Neural cell (in vitro differentiated cells): ENCODE measurements around the gene SLC4A4. TPM values are rescaled to one million over a fixed set of nuclear protein-coding genes. Genes with fewer than 3 reads are reported as not detected.

Experiments used
- H2AFZ ChIP-seq: fragments of 200-600, 300-800 bp; sonication (generic), shearing (Covaris generic); 2 replicates; pipeline ENCODE4 v1.6.0; 2014; ENCODE audit warnings: low read depth, mild to moderate bottlenecking, antibody characterized with exemption, low read length, moderate library complexity
- H3F3A ChIP-seq: fragments of 200-600 bp; shearing (Covaris generic); 2 replicates; pipeline ENCODE4 v1.6.1; 2016; ENCODE audit warnings: mild to moderate bottlenecking, moderate library complexity, mixed read lengths, antibody characterized with exemption, low read length; ENCODE audit not compliant: insufficient read depth, poor library complexity, severe bottlenecking
- H3K27ac ChIP-seq: fragments of 200-600, 300-800 bp; sonication (generic), shearing (Covaris generic); 2 replicates; pipeline ENCODE4 v1.5.1; 2014; ENCODE audit warnings: mild to moderate bottlenecking, low read length, moderate library complexity
- H3K27me3 ChIP-seq: fragments of 300-800, 200-600 bp; sonication (generic), shearing (Covaris generic); 2 replicates; pipeline ENCODE4 v1.6.0; 2014; ENCODE audit warnings: mild to moderate bottlenecking, low read depth, low read length, moderate library complexity; ENCODE audit not compliant: insufficient read depth
- H3K36me3 ChIP-seq: fragments of 300-800, 200-600 bp; sonication (generic), shearing (Covaris generic); 2 replicates; pipeline ENCODE4 v1.5.1; 2014; ENCODE audit warnings: mild to moderate bottlenecking, antibody characterized with exemption, low read length, moderate library complexity; ENCODE audit not compliant: insufficient read depth
- H3K4me2 ChIP-seq: fragments of 300-800, 200-600 bp; sonication (generic), shearing (Covaris generic); 2 replicates; pipeline ENCODE4 v1.6.0; 2014; ENCODE audit warnings: mild to moderate bottlenecking, low read length
- H3K4me3 ChIP-seq: fragments of 300-800, 200-600 bp; sonication (generic), shearing (Covaris generic); 2 replicates; pipeline ENCODE4 v1.5.1; 2014; ENCODE audit warnings: mild to moderate bottlenecking, low read length, moderate library complexity
- H3K79me2 ChIP-seq: fragments of 200-600 bp; shearing (Covaris generic); replicated peaks from 2 replicates; pipeline ENCODE4 v1.6.0; 2014; ENCODE audit warnings: mild to moderate bottlenecking, low read length, moderate library complexity; ENCODE audit not compliant: insufficient read depth
- H3K9ac ChIP-seq: fragments of 300-800, 200-600 bp; sonication (generic), shearing (Covaris generic); 2 replicates; pipeline ENCODE4 v1.6.1; 2016; ENCODE audit warnings: mild to moderate bottlenecking, low read length, mixed read lengths
- H3K9me2 ChIP-seq: fragments of 200-600 bp; shearing (Covaris generic); 2 replicates; pipeline ENCODE4 v1.6.1; 2016; ENCODE audit warnings: mild to moderate bottlenecking, low read length, mixed read lengths; ENCODE audit not compliant: insufficient read depth
- H3K9me3 ChIP-seq: fragments of 200-600, 300-800 bp; sonication (generic), shearing (Covaris generic); 2 replicates; pipeline ENCODE4 v1.6.1; 2016; ENCODE audit warnings: mild to moderate bottlenecking, mixed run types, low read length, moderate library complexity, mixed read lengths
- H4K20me1 ChIP-seq: fragments of 200-600 bp; shearing (Covaris generic); 2 replicates; pipeline ENCODE4 v1.6.1; 2016; ENCODE audit warnings: mild to moderate bottlenecking, mixed run types; ENCODE audit not compliant: insufficient read depth
- CTCF ChIP-seq: fragments of 450-650 bp; IDR thresholded peaks from 2 replicates; pipeline ENCODE4 v1.5.1; 2014; ENCODE audit warnings: antibody characterized with exemption, mild to moderate bottlenecking, moderate library complexity; ENCODE audit not compliant: poor library complexity, severe bottlenecking
- EP300 ChIP-seq: fragments of 450-650 bp; conservative IDR thresholded peaks from 2 replicates; pipeline ENCODE4 v1.6.1; 2014; ENCODE audit warnings: antibody characterized with exemption, mild to moderate bottlenecking, moderate library complexity; ENCODE audit not compliant: poor library complexity, severe bottlenecking
- EZH2 ChIP-seq: fragments of 200-600, 300-800 bp; shearing (Covaris generic), sonication (generic); IDR thresholded peaks from 2 replicates; pipeline ENCODE4 v1.6.1; 2014; ENCODE audit warnings: antibody characterized with exemption, low read length, borderline replicate concordance, mild to moderate bottlenecking; ENCODE audit not compliant: insufficient read depth, poor library complexity, severe bottlenecking
- MXI1 ChIP-seq: fragments of 450-650 bp; conservative IDR thresholded peaks from 2 replicates; pipeline ENCODE4 v1.6.1; 2014; ENCODE audit warnings: antibody characterized with exemption, mild to moderate bottlenecking; ENCODE audit not compliant: poor library complexity, severe bottlenecking
- POLR2AphosphoS5 ChIP-seq: IDR thresholded peaks from 2 replicates; pipeline ENCODE4 v1.6.1; 2012
- RAD21 ChIP-seq: fragments of 450-650 bp; conservative IDR thresholded peaks from 2 replicates; pipeline ENCODE4 v1.6.1; 2014; ENCODE audit warnings: antibody characterized with exemption, mild to moderate bottlenecking, moderate library complexity
- REST ChIP-seq: IDR thresholded peaks from 2 replicates; pipeline ENCODE4 v1.6.1; 2012; ENCODE audit warnings: borderline replicate concordance
- SMC3 ChIP-seq: fragments of 450-650 bp; conservative IDR thresholded peaks from 2 replicates; pipeline ENCODE4 v1.6.1; 2014; ENCODE audit warnings: antibody characterized with exemption, mild to moderate bottlenecking, moderate library complexity; ENCODE audit not compliant: poor library complexity
- TAF1 ChIP-seq: IDR thresholded peaks from 2 replicates; pipeline ENCODE4 v1.6.1; 2012; ENCODE audit warnings: low read depth
- polyA plus RNA-seq: library from polyadenylated mRNA; depleted of rRNA; stranded (reverse); fragments of >200 nt; gene quantifications from 2 replicates; pipeline ENCODE4 v1.2.3, GENCODE V29; 2014

SLC4A4 gene
- polyA plus RNA-seq, 1 donor from 2014 or later = 9.2 TPM

GRCh38 chr4:71526637-71527406, 188.0 kb downstream of the SLC4A4 start:
- Histone ChIP-seq H3K4me2 (no peak overlapping the region), H3K9ac (no peak overlapping the region), H3K79me2 (no peaks in the 10 kb centered on the region), H2AFZ (no peak overlapping the region), H3K9me3 (no peaks in the 10 kb centered on the region), H3K9me2 (no peaks in the 10 kb centered on the region), H3K4me3 (no peak overlapping the region), H4K20me1 (no peaks in the 10 kb centered on the region), H3K27me3 (no peaks in the 10 kb centered on the region), H3F3A (no peaks in the 10 kb centered on the region), H3K27ac (no peak overlapping the region), H3K36me3 (no peaks in the 10 kb centered on the region)
- TF ChIP-seq POLR2AphosphoS5 = no peak
- no peak for TF ChIP-seq MXI1
- no peak for TF ChIP-seq RAD21
- no peak for TF ChIP-seq EZH2
- no peak for TF ChIP-seq TAF1
- TF ChIP-seq EP300 = no peak
- TF ChIP-seq CTCF = no peak
- no peak for TF ChIP-seq SMC3
- TF ChIP-seq REST = no peak

GRCh38 chr4:71532407-71532806, 193.6 kb downstream of the SLC4A4 start:
- H4K20me1 ChIP-seq = no peaks in the 10 kb centered on the region
- H2AFZ ChIP-seq = no peak overlapping the region
- H3K9me2 ChIP-seq = no peaks in the 10 kb centered on the region
- H3F3A ChIP-seq = no peaks in the 10 kb centered on the region
- H3K79me2 ChIP-seq = no peaks in the 10 kb centered on the region
- TF ChIP-seq RAD21 (no peak), CTCF (no peak), TAF1 (no peak), EZH2 (no peak), POLR2AphosphoS5 (no peak), EP300 (no peak), MXI1 (no peak), SMC3 (no peak), REST (no peak)
- no peak overlapping the region for H3K9ac ChIP-seq
- no peak overlapping the region for H3K4me2 ChIP-seq
- no peak overlapping the region for H3K4me3 ChIP-seq
- H3K27me3 ChIP-seq = no peaks in the 10 kb centered on the region
- no peak overlapping the region for H3K27ac ChIP-seq
- H3K9me3 ChIP-seq = no peaks in the 10 kb centered on the region
- no peaks in the 10 kb centered on the region for H3K36me3 ChIP-seq
